ENCODE data around the gene TMCO4. TPM values are rescaled to one million over a fixed set of nuclear protein-coding genes. Genes with fewer than 3 reads are reported as not detected.

The TMCO4 gene
- total RNA-seq, 1 experiment from 2014 or later, result 7.2 TPM

GRCh38 chr1:19730793-19731192, 68.9 kb downstream of the TMCO4 start:
- H3K36me3 Mint-ChIP-seq, result 0 out of 2 replicates have a peak, but pooled peaks cover 4% of the 10 kb centered on the region

More at GRCh38 chr1:19730793-19731192, 68.9 kb downstream of the TMCO4 start:
- H3K27me3 Mint-ChIP-seq (ENCODE audit: low read depth), result no peaks in the 10 kb centered on the region
- TF ChIP-seq ZNF423 (CRISPR knock-in tag; IDR thresholded peaks at IDR 0.05) (no peak), KAT7 (CRISPR knock-in tag; IDR thresholded peaks at IDR 0.05; ENCODE audit: borderline replicate concordance) (no peak), PRDM15 (CRISPR knock-in tag; IDR thresholded peaks at IDR 0.05) (no peak), TP53 (CRISPR knock-in tag; IDR thresholded peaks at IDR 0.05) (no peak), MAX (CRISPR knock-in tag; IDR thresholded peaks at IDR 0.05) (no peak), HMGXB4 (CRISPR knock-in tag; IDR thresholded peaks at IDR 0.05) (no peak), MYBL2 (CRISPR knock-in tag; IDR thresholded peaks at IDR 0.05) (no peak), ZNF671 (CRISPR knock-in tag; IDR thresholded peaks at IDR 0.05) (no peak), ZNF121 (CRISPR knock-in tag; IDR thresholded peaks at IDR 0.05) (no peak), ZNF219 (CRISPR knock-in tag; IDR thresholded peaks at IDR 0.05; ENCODE audit: borderline replicate concordance) (no peak), ELF4 (CRISPR knock-in tag; IDR thresholded peaks at IDR 0.05; ENCODE audit: low read depth) (no peak), ZNF232 (CRISPR knock-in tag; IDR thresholded peaks at IDR 0.05) (no peak), ATF1 (CRISPR knock-in tag; IDR thresholded peaks at IDR 0.05) (no peak), ZNF425 (CRISPR knock-in tag; conservative IDR thresholded peaks at IDR 0.05) (no peak)
- TF ChIP-seq, protein P1, sequence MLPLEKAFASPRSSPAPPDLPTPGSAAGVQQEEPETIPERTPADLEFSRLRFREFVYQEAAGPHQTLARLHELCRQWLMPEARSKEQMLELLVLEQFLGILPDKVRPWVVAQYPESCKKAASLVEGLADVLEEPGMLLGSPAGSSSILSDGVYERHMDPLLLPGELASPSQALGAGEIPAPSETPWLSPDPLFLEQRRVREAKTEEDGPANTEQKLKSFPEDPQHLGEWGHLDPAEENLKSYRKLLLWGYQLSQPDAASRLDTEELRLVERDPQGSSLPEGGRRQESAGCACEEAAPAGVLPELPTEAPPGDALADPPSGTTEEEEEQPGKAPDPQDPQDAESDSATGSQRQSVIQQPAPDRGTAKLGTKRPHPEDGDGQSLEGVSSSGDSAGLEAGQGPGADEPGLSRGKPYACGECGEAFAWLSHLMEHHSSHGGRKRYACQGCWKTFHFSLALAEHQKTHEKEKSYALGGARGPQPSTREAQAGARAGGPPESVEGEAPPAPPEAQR (CRISPR knock-in tag; IDR thresholded peaks at IDR 0.05), result no peak
- TF ChIP-seq, protein P2, sequence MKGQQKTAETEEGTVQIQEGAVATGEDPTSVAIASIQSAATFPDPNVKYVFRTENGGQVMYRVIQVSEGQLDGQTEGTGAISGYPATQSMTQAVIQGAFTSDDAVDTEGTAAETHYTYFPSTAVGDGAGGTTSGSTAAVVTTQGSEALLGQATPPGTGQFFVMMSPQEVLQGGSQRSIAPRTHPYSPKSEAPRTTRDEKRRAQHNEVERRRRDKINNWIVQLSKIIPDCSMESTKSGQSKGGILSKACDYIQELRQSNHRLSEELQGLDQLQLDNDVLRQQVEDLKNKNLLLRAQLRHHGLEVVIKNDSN (CRISPR knock-in tag; IDR thresholded peaks at IDR 0.05), result no peak
- TF ChIP-seq, protein P3, sequence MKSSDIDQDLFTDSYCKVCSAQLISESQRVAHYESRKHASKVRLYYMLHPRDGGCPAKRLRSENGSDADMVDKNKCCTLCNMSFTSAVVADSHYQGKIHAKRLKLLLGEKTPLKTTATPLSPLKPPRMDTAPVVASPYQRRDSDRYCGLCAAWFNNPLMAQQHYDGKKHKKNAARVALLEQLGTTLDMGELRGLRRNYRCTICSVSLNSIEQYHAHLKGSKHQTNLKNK (CRISPR knock-in tag; IDR thresholded peaks at IDR 0.05), result no peak
- TF ChIP-seq, protein P4, sequence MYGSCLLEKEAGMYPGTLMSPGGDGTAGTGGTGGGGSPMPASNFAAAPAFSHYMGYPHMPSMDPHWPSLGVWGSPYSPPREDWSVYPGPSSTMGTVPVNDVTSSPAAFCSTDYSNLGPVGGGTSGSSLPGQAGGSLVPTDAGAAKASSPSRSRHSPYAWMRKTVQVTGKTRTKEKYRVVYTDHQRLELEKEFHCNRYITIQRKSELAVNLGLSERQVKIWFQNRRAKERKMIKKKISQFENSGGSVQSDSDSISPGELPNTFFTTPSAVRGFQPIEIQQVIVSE (CRISPR knock-in tag; IDR thresholded peaks at IDR 0.05; ENCODE audit: borderline replicate concordance), result no peak
- TF ChIP-seq, protein P5, sequence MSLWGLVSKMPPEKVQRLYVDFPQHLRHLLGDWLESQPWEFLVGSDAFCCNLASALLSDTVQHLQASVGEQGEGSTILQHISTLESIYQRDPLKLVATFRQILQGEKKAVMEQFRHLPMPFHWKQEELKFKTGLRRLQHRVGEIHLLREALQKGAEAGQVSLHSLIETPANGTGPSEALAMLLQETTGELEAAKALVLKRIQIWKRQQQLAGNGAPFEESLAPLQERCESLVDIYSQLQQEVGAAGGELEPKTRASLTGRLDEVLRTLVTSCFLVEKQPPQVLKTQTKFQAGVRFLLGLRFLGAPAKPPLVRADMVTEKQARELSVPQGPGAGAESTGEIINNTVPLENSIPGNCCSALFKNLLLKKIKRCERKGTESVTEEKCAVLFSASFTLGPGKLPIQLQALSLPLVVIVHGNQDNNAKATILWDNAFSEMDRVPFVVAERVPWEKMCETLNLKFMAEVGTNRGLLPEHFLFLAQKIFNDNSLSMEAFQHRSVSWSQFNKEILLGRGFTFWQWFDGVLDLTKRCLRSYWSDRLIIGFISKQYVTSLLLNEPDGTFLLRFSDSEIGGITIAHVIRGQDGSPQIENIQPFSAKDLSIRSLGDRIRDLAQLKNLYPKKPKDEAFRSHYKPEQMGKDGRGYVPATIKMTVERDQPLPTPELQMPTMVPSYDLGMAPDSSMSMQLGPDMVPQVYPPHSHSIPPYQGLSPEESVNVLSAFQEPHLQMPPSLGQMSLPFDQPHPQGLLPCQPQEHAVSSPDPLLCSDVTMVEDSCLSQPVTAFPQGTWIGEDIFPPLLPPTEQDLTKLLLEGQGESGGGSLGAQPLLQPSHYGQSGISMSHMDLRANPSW (CRISPR knock-in tag; conservative IDR thresholded peaks at IDR 0.05; ENCODE audit: low read depth), result no peak
- TF ChIP-seq, protein P6, sequence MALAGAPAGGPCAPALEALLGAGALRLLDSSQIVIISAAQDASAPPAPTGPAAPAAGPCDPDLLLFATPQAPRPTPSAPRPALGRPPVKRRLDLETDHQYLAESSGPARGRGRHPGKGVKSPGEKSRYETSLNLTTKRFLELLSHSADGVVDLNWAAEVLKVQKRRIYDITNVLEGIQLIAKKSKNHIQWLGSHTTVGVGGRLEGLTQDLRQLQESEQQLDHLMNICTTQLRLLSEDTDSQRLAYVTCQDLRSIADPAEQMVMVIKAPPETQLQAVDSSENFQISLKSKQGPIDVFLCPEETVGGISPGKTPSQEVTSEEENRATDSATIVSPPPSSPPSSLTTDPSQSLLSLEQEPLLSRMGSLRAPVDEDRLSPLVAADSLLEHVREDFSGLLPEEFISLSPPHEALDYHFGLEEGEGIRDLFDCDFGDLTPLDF (CRISPR knock-in tag; IDR thresholded peaks at IDR 0.05), result no peak
- CTCF ChIA-PET, result interaction anchor here (1.3 to 3.2 kb wide), 2 partner anchors 15 to 77 kb away, joined by 5 to 13 read pairs; no protein-coding TSS in a partner anchor
- no peak for DNase-seq (ENCODE audit: low spot score)
- H3K27ac Mint-ChIP-seq, result no peak overlapping the region
- no peak for ATAC-seq
- peaks cover 9% of the 10 kb centered on the region for H3K9me3 Mint-ChIP-seq
- no peak overlapping the region for H3K4me3 Mint-ChIP-seq
- POLR2A ChIA-PET, result no interaction called here
- H3K4me1 Mint-ChIP-seq, result no peaks in the 10 kb centered on the region
